Mesendoderm (in vitro differentiated cells): ENCODE measurements around the gene C3orf18.

Source experiments
- DNase-seq: peaks from one replicate; pipeline ENCODE4 v3.0.0; 2013
- H2AK5ac ChIP-seq: 2 replicates; pipeline ENCODE4 v1.6.1; 2013; ENCODE audit warnings: low read length, inconsistent platforms
- H2BK120ac ChIP-seq: 2 replicates; pipeline ENCODE4 v1.6.1; 2013; ENCODE audit warnings: low read depth, mild to moderate bottlenecking, low read length, moderate library complexity, mixed read lengths
- H2BK15ac ChIP-seq: replicated peaks from 2 replicates; pipeline ENCODE4 v1.6.1; 2013; ENCODE audit warnings: low read depth, mild to moderate bottlenecking, moderate library complexity
- H2BK5ac ChIP-seq: 2 replicates; pipeline ENCODE4 v1.6.1; 2013; ENCODE audit warnings: low read length, inconsistent platforms
- H3K18ac ChIP-seq: 2 replicates; pipeline ENCODE4 v1.6.1; 2013; ENCODE audit warnings: mild to moderate bottlenecking, low read length, mixed read lengths
- H3K23ac ChIP-seq: one replicate; pipeline ENCODE4 v1.6.1; 2013; ENCODE audit warnings: low read length
- H3K27ac ChIP-seq: 2 replicates; pipeline ENCODE4 v1.5.1; 2013; ENCODE audit warnings: low read depth, mild to moderate bottlenecking, inconsistent platforms, low read length, moderate library complexity
- H3K27me3 ChIP-seq: 2 replicates; pipeline ENCODE4 v1.6.1; 2013; ENCODE audit warnings: low read length, control low read depth, mild to moderate bottlenecking, inconsistent platforms; ENCODE audit not compliant: insufficient read depth, poor library complexity
- H3K36me3 ChIP-seq: 2 replicates; pipeline ENCODE4 v1.6.1; 2013; ENCODE audit warnings: low read length, inconsistent platforms; ENCODE audit not compliant: control insufficient read depth, insufficient read depth
- H3K4ac ChIP-seq: one replicate; pipeline ENCODE4 v1.6.1; 2013; ENCODE audit warnings: low read depth, mild to moderate bottlenecking, low read length, moderate library complexity
- H3K4me1 ChIP-seq: 2 replicates; pipeline ENCODE4 v1.6.1; 2013; ENCODE audit warnings: low read depth, low read length, inconsistent platforms; ENCODE audit not compliant: control insufficient read depth
- H3K4me2 ChIP-seq: 2 replicates; pipeline ENCODE4 v1.6.1; 2013; ENCODE audit warnings: low read length
- H3K4me3 ChIP-seq: 2 replicates; pipeline ENCODE4 v1.5.1; 2013; ENCODE audit warnings: mild to moderate bottlenecking, low read length
- H3K56ac ChIP-seq: one replicate; pipeline ENCODE4 v1.6.1; 2013; ENCODE audit warnings: low read length
- H3K79me1 ChIP-seq: 2 replicates; pipeline ENCODE4 v1.6.1; 2013; ENCODE audit warnings: low read length, inconsistent platforms
- H3K79me2 ChIP-seq: 2 replicates; pipeline ENCODE4 v1.6.1; 2013; ENCODE audit warnings: mild to moderate bottlenecking, low read length; ENCODE audit not compliant: control insufficient read depth, insufficient read depth
- H3K9ac ChIP-seq: 2 replicates; pipeline ENCODE4 v1.6.1; 2013; ENCODE audit warnings: low read length, inconsistent platforms
- H4K5ac ChIP-seq: one replicate; pipeline ENCODE4 v1.6.1; 2013; ENCODE audit warnings: low read length
- H4K8ac ChIP-seq: one replicate; pipeline ENCODE4 v1.6.1; 2013; ENCODE audit warnings: low read depth, mild to moderate bottlenecking, control low read depth, low read length, moderate library complexity
- WGBS: extraction: QIAGEN DNeasy Blood & Tissue Kit; methylation state at CpG from one replicate; pipeline ENCODE4 v1.1.7; 2013; ENCODE audit warnings: low lambda C conversion rate, missing lambda C conversion rate; ENCODE audit not compliant: insufficient coverage; ENCODE audit errors: extremely low coverage; 5-methylcytosine and 5-hydroxymethylcytosine counted together

C3orf18 gene

GRCh38 chr3:50585919-50586762, 18.6 kb upstream of the C3orf18 start:
- H2AK5ac ChIP-seq, result no peak overlapping the region
- H3K4me2 ChIP-seq, result no peak overlapping the region
- H2BK15ac ChIP-seq, result no peak overlapping the region
- H3K27ac ChIP-seq, result no peak overlapping the region
- H2BK5ac ChIP-seq, result no peak overlapping the region
- no peaks in the 10 kb centered on the region for H3K4me1 ChIP-seq
- H3K56ac ChIP-seq, result no peak overlapping the region
- no peak for DNase-seq
- H3K27me3 ChIP-seq, result no peaks in the 10 kb centered on the region
- no peak overlapping the region for H3K4me3 ChIP-seq
- no peak overlapping the region for H4K5ac ChIP-seq
- no peak overlapping the region for H2BK120ac ChIP-seq
- H4K8ac ChIP-seq, result no peak overlapping the region
- no peaks in the 10 kb centered on the region for H3K79me1 ChIP-seq
- WGBS, result no CpG with 5 or more reads among the region's 6 CpGs
- no peaks in the 10 kb centered on the region for H3K36me3 ChIP-seq
- H3K23ac ChIP-seq, result no peak overlapping the region
- no peak overlapping the region for H3K4ac ChIP-seq
- H3K9ac ChIP-seq, result no peak overlapping the region
- no peaks in the 10 kb centered on the region for H3K79me2 ChIP-seq
- H3K18ac ChIP-seq, result no peak overlapping the region

- no peak overlapping the region for H3K4ac ChIP-seq
- H3K79me2 ChIP-seq, result no peaks in the 10 kb centered on the region
- H2BK5ac ChIP-seq, result no peak overlapping the region
- H2BK15ac ChIP-seq, result no peak overlapping the region
- no peaks in the 10 kb centered on the region for H3K4me1 ChIP-seq
- no peak overlapping the region for H3K4me3 ChIP-seq
- no peak overlapping the region for H3K27ac ChIP-seq
- H2BK120ac ChIP-seq, result no peak overlapping the region
- H3K18ac ChIP-seq, result no peak overlapping the region
- no peaks in the 10 kb centered on the region for H3K79me1 ChIP-seq
- peak; percentile 75 for DNase-seq
- H4K5ac ChIP-seq, result no peak overlapping the region
- no CpG with 5 or more reads among the region's 2 CpGs for WGBS
- no peak overlapping the region for H3K23ac ChIP-seq
- H3K56ac ChIP-seq, result no peak overlapping the region
- no peaks in the 10 kb centered on the region for H3K36me3 ChIP-seq
- H3K27me3 ChIP-seq, result no peaks in the 10 kb centered on the region
- no peak overlapping the region for H4K8ac ChIP-seq
- H3K4me2 ChIP-seq, result no peak overlapping the region
- no peak overlapping the region for H3K9ac ChIP-seq
- no peak overlapping the region for H2AK5ac ChIP-seq
Measured at GRCh38 chr3:50584391-50584790, 16.8 kb upstream of the C3orf18 start.

- H2BK15ac ChIP-seq, result no peak overlapping the region
- no peaks in the 10 kb centered on the region for H3K27me3 ChIP-seq
- no peak overlapping the region for H3K4me2 ChIP-seq
- no peak overlapping the region for H2BK5ac ChIP-seq
- DNase-seq, result no peak
- no peak overlapping the region for H3K27ac ChIP-seq
- H2AK5ac ChIP-seq, result no peak overlapping the region
- H3K79me1 ChIP-seq, result no peaks in the 10 kb centered on the region
- no peak overlapping the region for H2BK120ac ChIP-seq
- H3K9ac ChIP-seq, result no peak overlapping the region
- H4K8ac ChIP-seq, result no peak overlapping the region
- no peak overlapping the region for H4K5ac ChIP-seq
- WGBS, result no CpG with 5 or more reads among the region's 6 CpGs
- H3K36me3 ChIP-seq, result no peaks in the 10 kb centered on the region
- H3K4ac ChIP-seq, result no peak overlapping the region
- no peaks in the 10 kb centered on the region for H3K4me1 ChIP-seq
- no peak overlapping the region for H3K4me3 ChIP-seq
- no peak overlapping the region for H3K18ac ChIP-seq
- no peaks in the 10 kb centered on the region for H3K79me2 ChIP-seq
- H3K56ac ChIP-seq, result no peak overlapping the region
- no peak overlapping the region for H3K23ac ChIP-seq
Measured at GRCh38 chr3:50583897-50584296, 16.4 kb upstream of the C3orf18 start.

GRCh38 chr3:50582083-50582482, 14.5 kb upstream of the C3orf18 start:
- no peak overlapping the region for H2BK5ac ChIP-seq
- no peak overlapping the region for H3K4ac ChIP-seq
- no peak overlapping the region for H4K5ac ChIP-seq
- WGBS, result no CpG with 5 or more reads among the region's 9 CpGs
- H3K27me3 ChIP-seq, result no peaks in the 10 kb centered on the region
- no peaks in the 10 kb centered on the region for H3K79me1 ChIP-seq
- no peak overlapping the region for H2AK5ac ChIP-seq
- H3K79me2 ChIP-seq, result no peaks in the 10 kb centered on the region
- DNase-seq, result no peak
- H3K18ac ChIP-seq, result no peak overlapping the region
- no peak overlapping the region for H3K27ac ChIP-seq
- no peak overlapping the region for H3K9ac ChIP-seq
- no peak overlapping the region for H3K56ac ChIP-seq
- no peak overlapping the region for H2BK15ac ChIP-seq
- H3K4me3 ChIP-seq, result no peak overlapping the region
- no peak overlapping the region for H3K23ac ChIP-seq
- no peak overlapping the region for H3K4me2 ChIP-seq
- no peaks in the 10 kb centered on the region for H3K36me3 ChIP-seq
- H2BK120ac ChIP-seq, result no peak overlapping the region
- H3K4me1 ChIP-seq, result no peaks in the 10 kb centered on the region
- no peak overlapping the region for H4K8ac ChIP-seq

- no CpG with 5 or more reads among the region's 2 CpGs for WGBS
- Histone ChIP-seq H2BK5ac (no peak overlapping the region), H3K4me1 (no peaks in the 10 kb centered on the region), H3K79me1 (no peaks in the 10 kb centered on the region), H3K27me3 (no peaks in the 10 kb centered on the region), H4K8ac (no peak overlapping the region), H3K18ac (no peak overlapping the region), H3K56ac (no peak overlapping the region), H3K79me2 (no peaks in the 10 kb centered on the region), H3K36me3 (no peaks in the 10 kb centered on the region), H4K5ac (no peak overlapping the region), H2AK5ac (no peak overlapping the region), H2BK120ac (no peak overlapping the region), H3K23ac (no peak overlapping the region), H3K27ac (no peak overlapping the region), H3K4me2 (no peak overlapping the region), H3K9ac (no peak overlapping the region), H3K4ac (no peak overlapping the region), H3K4me3 (no peak overlapping the region), H2BK15ac (no peak overlapping the region)
- no peak for DNase-seq
Measured at GRCh38 chr3:50581459-50581842, 13.9 kb upstream of the C3orf18 start.
